GM23248 (cell line): ENCODE results near the gene ERMP1.

Source experiments
- EZH2 ChIP-seq: fragments of 200-600 bp; sonication (generic); IDR thresholded peaks from 2 replicates; pipeline ENCODE4 v1.6.1; 2018; ENCODE audit warnings: antibody characterized with exemption, mild to moderate bottlenecking; ENCODE audit not compliant: insufficient read depth, poor library complexity, severe bottlenecking
- EZH2phosphoT487 ChIP-seq: fragments of 200-600 bp; sonication (generic); IDR thresholded peaks from 2 replicates; pipeline ENCODE4 v1.6.1; 2018; ENCODE audit warnings: antibody characterized with exemption, moderate library complexity, mild to moderate bottlenecking, low read depth; ENCODE audit not compliant: insufficient read depth

DNA sequence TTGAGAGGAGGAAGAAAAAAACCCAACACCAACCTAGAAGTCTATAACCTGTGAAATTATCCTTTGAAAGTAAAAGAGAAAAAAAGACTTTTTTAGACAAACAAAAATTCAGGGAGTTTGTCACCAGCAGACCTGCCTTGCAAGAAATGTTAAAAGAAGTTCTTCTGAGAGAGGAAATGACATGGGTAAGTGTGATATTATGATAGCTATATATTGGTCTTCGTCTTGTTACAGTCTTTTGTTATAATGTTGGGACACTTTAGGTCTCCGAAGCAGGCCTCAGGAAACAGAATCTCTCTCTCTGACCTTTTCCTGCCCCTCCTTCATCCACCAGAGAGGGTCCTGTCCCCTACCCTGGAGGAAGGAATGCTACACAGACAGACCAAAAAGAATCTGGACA, 41.1 kb upstream of the ERMP1 start:
- TF ChIP-seq EZH2phosphoT487: no peak
- no peak for TF ChIP-seq EZH2
